ENCODE results near the gene SUCLA2. TPM values are rescaled to one million over a fixed set of nuclear protein-coding genes. Genes with fewer than 3 reads are reported as not detected.

SUCLA2 gene
- polyA plus RNA-seq, 1 donor from 2014 or later: 137 TPM

- no peaks in the 10 kb centered on the region for H3K9me2 ChIP-seq (ENCODE audit: insufficient read depth, low read length)
- H3F3A ChIP-seq (ENCODE audit: insufficient read depth, low read length, poor library complexity, severe bottlenecking): no peaks in the 10 kb centered on the region
- H2AFZ ChIP-seq (ENCODE audit: low read depth, low read length): no peak overlapping the region
- TF ChIP-seq REST (IDR thresholded peaks at IDR 0.05; ENCODE audit: borderline replicate concordance) (no peak), TAF1 (IDR thresholded peaks at IDR 0.05; ENCODE audit: low read depth) (no peak), RAD21 (conservative IDR thresholded peaks at IDR 0.05) (no peak), SMC3 (conservative IDR thresholded peaks at IDR 0.05; ENCODE audit: poor library complexity) (no peak), EZH2 (IDR thresholded peaks at IDR 0.05; ENCODE audit: borderline replicate concordance, insufficient read depth, low read length, poor library complexity, severe bottlenecking) (no peak), POLR2AphosphoS5 (IDR thresholded peaks at IDR 0.05) (no peak), MXI1 (conservative IDR thresholded peaks at IDR 0.05; ENCODE audit: poor library complexity, severe bottlenecking) (no peak), EP300 (conservative IDR thresholded peaks at IDR 0.05; ENCODE audit: poor library complexity, severe bottlenecking) (no peak), CTCF (IDR thresholded peaks at IDR 0.05; ENCODE audit: poor library complexity, severe bottlenecking) (no peak)
- H3K27ac ChIP-seq (ENCODE audit: low read length): no peak overlapping the region
- H3K36me3 ChIP-seq (ENCODE audit: insufficient read depth, low read length): no peaks in the 10 kb centered on the region
- no peaks in the 10 kb centered on the region for H3K9me3 ChIP-seq (ENCODE audit: low read length)
- H3K79me2 ChIP-seq (replicated peaks; ENCODE audit: insufficient read depth, low read length): no peaks in the 10 kb centered on the region
- no peak overlapping the region for H3K4me3 ChIP-seq (ENCODE audit: low read length)
- H3K4me2 ChIP-seq (ENCODE audit: low read length): no peak overlapping the region
- no peak overlapping the region for H3K9ac ChIP-seq (ENCODE audit: low read length)
- no peaks in the 10 kb centered on the region for H4K20me1 ChIP-seq (ENCODE audit: insufficient read depth)
- H3K27me3 ChIP-seq (ENCODE audit: insufficient read depth, low read depth, low read length): no peaks in the 10 kb centered on the region
Measured at GRCh38 chr13:47929156-47929555, 71.9 kb downstream of the SUCLA2 start.

GRCh38 chr13:47917022-47917574 is 84.0 kb downstream of the SUCLA2 start:
- Histone ChIP-seq H3K9ac (ENCODE audit: low read length) (no peak overlapping the region), H3F3A (ENCODE audit: insufficient read depth, low read length, poor library complexity, severe bottlenecking) (no peaks in the 10 kb centered on the region), H3K27ac (ENCODE audit: low read length) (no peak overlapping the region), H3K79me2 (replicated peaks; ENCODE audit: insufficient read depth, low read length) (no peaks in the 10 kb centered on the region), H3K4me3 (ENCODE audit: low read length) (no peak overlapping the region), H2AFZ (ENCODE audit: low read depth, low read length) (no peak overlapping the region), H3K27me3 (ENCODE audit: insufficient read depth, low read depth, low read length) (no peaks in the 10 kb centered on the region), H3K4me2 (ENCODE audit: low read length) (no peak overlapping the region), H3K9me3 (ENCODE audit: low read length) (no peaks in the 10 kb centered on the region), H3K9me2 (ENCODE audit: insufficient read depth, low read length) (no peaks in the 10 kb centered on the region), H3K36me3 (ENCODE audit: insufficient read depth, low read length) (no peaks in the 10 kb centered on the region), H4K20me1 (ENCODE audit: insufficient read depth) (no peaks in the 10 kb centered on the region)
- TF ChIP-seq RAD21 (conservative IDR thresholded peaks at IDR 0.05): no peak
- TF ChIP-seq MXI1 (conservative IDR thresholded peaks at IDR 0.05; ENCODE audit: poor library complexity, severe bottlenecking): no peak
- no peak for TF ChIP-seq SMC3 (conservative IDR thresholded peaks at IDR 0.05; ENCODE audit: poor library complexity)
- no peak for TF ChIP-seq EP300 (conservative IDR thresholded peaks at IDR 0.05; ENCODE audit: poor library complexity, severe bottlenecking)
- TF ChIP-seq EZH2 (IDR thresholded peaks at IDR 0.05; ENCODE audit: borderline replicate concordance, insufficient read depth, low read length, poor library complexity, severe bottlenecking): no peak
- no peak for TF ChIP-seq POLR2AphosphoS5 (IDR thresholded peaks at IDR 0.05)
- TF ChIP-seq CTCF (IDR thresholded peaks at IDR 0.05; ENCODE audit: poor library complexity, severe bottlenecking): no peak
- no peak for TF ChIP-seq TAF1 (IDR thresholded peaks at IDR 0.05; ENCODE audit: low read depth)
- no peak for TF ChIP-seq REST (IDR thresholded peaks at IDR 0.05; ENCODE audit: borderline replicate concordance)
